ENCODE measurements around the gene GALNT12. TPM values are rescaled to one million over a fixed set of nuclear protein-coding genes. Genes with fewer than 3 reads are reported as not detected.

GALNT12 gene
- total RNA-seq, 2 experiments from 2014 or later: 10.2 to 12.7 TPM

GRCh38 chr9:98819231-98819630 is 11.8 kb downstream of the GALNT12 start:
- ATAC-seq: no peak
- Mint-ChIP-seq H3K27ac (no peak overlapping the region), H3K4me1 (no peaks in the 10 kb centered on the region), H3K36me3 (ENCODE audit: low read depth) (peaks cover 16% of the 10 kb centered on the region), H3K27me3 (no peaks in the 10 kb centered on the region), H3K9me3 (ENCODE audit: low read depth) (no peaks in the 10 kb centered on the region), H3K4me3 (no peak overlapping the region)
- DNase-seq: no peak
- intact Hi-C loops (cut with DNase I, micrococcal nuclease): no loop called here
- POLR2A ChIA-PET: no interaction called here
- CTCF ChIA-PET: interaction anchor here (0.7 kb wide), 1 partner anchor 256 kb away, joined by 3 read pairs; no protein-coding TSS in a partner anchor

GRCh38 chr9:98821831-98822230 is 14.4 kb downstream of the GALNT12 start:
- CTCF ChIA-PET: interaction anchor here (0.5 to 0.8 kb wide), 2 partner anchors 30 to 46 kb away, joined by 3 read pairs; no protein-coding TSS in a partner anchor
- Mint-ChIP-seq H3K4me1 (no peaks in the 10 kb centered on the region), H3K4me3 (no peak overlapping the region), H3K27ac (no peak overlapping the region), H3K9me3 (ENCODE audit: low read depth) (no peaks in the 10 kb centered on the region), H3K27me3 (no peaks in the 10 kb centered on the region), H3K36me3 (ENCODE audit: low read depth) (peaks cover 14% of the 10 kb centered on the region)
- POLR2A ChIA-PET: no interaction called here
- DNase-seq (no peak), ATAC-seq (no peak)
- intact Hi-C loops (cut with DNase I, micrococcal nuclease): no loop called here

GRCh38 chr9:98822661-98823060 is 15.2 kb downstream of the GALNT12 start:
- no peaks in the 10 kb centered on the region for H3K4me1 Mint-ChIP-seq
- ATAC-seq: no peak
- H3K9me3 Mint-ChIP-seq (ENCODE audit: low read depth): no peaks in the 10 kb centered on the region
- ChIA-PET CTCF (no interaction called here), POLR2A (no interaction called here)
- H3K4me3 Mint-ChIP-seq: no peak overlapping the region
- DNase-seq: no peak
- intact Hi-C loops (cut with DNase I, micrococcal nuclease): no loop called here
- H3K27me3 Mint-ChIP-seq: no peaks in the 10 kb centered on the region
- no peak overlapping the region for H3K27ac Mint-ChIP-seq
- peaks cover 14% of the 10 kb centered on the region for H3K36me3 Mint-ChIP-seq (ENCODE audit: low read depth)

GRCh38 chr9:98823666-98824334 is 16.3 kb downstream of the GALNT12 start:
- H3K27ac Mint-ChIP-seq: no peak overlapping the region
- ChIA-PET CTCF (interaction anchor here (0.8 kb wide), 1 partner anchor 15 kb away, joined by 3 read pairs; no protein-coding TSS in a partner anchor), POLR2A (no interaction called here)
- intact Hi-C loops (cut with DNase I, micrococcal nuclease): no loop called here
- ATAC-seq (peak; percentile 69), DNase-seq (no peak)
- H3K4me1 Mint-ChIP-seq: no peaks in the 10 kb centered on the region
- no peaks in the 10 kb centered on the region for H3K9me3 Mint-ChIP-seq (ENCODE audit: low read depth)
- no peak overlapping the region for H3K4me3 Mint-ChIP-seq
- H3K36me3 Mint-ChIP-seq (ENCODE audit: low read depth): peaks cover 12% of the 10 kb centered on the region
- no peaks in the 10 kb centered on the region for H3K27me3 Mint-ChIP-seq

- H3K4me3 Mint-ChIP-seq: no peak overlapping the region
- ATAC-seq: no peak
- H3K27ac Mint-ChIP-seq: no peak overlapping the region
- H3K4me1 Mint-ChIP-seq: no peaks in the 10 kb centered on the region
- no peaks in the 10 kb centered on the region for H3K9me3 Mint-ChIP-seq (ENCODE audit: low read depth)
- CTCF ChIA-PET: interaction anchor here (0.9 to 1.7 kb wide), 3 partner anchors 17 to 22 kb away, joined by 3 to 5 read pairs (median 4); no protein-coding TSS in a partner anchor
- no peak for DNase-seq
- H3K27me3 Mint-ChIP-seq: no peaks in the 10 kb centered on the region
- POLR2A ChIA-PET: no interaction called here
- intact Hi-C loops (cut with DNase I, micrococcal nuclease): no loop called here
- H3K36me3 Mint-ChIP-seq (ENCODE audit: low read depth): peaks cover 11% of the 10 kb centered on the region
Observed at GRCh38 chr9:98825414-98825813, 17.9 kb downstream of the GALNT12 start.

- H3K4me1 Mint-ChIP-seq: no peaks in the 10 kb centered on the region
- POLR2A ChIA-PET: no interaction called here
- no peak overlapping the region for H3K4me3 Mint-ChIP-seq
- H3K27ac Mint-ChIP-seq: no peak overlapping the region
- peaks cover 11% of the 10 kb centered on the region for H3K36me3 Mint-ChIP-seq (ENCODE audit: low read depth)
- DNase-seq (no peak), ATAC-seq (no peak)
- no peaks in the 10 kb centered on the region for H3K27me3 Mint-ChIP-seq
- CTCF ChIA-PET: no interaction called here
- no peaks in the 10 kb centered on the region for H3K9me3 Mint-ChIP-seq (ENCODE audit: low read depth)
- intact Hi-C loops (cut with DNase I, micrococcal nuclease): no loop called here
Observed at GRCh38 chr9:98826716-98827115, 19.2 kb downstream of the GALNT12 start.

GRCh38 chr9:98829766-98830165 is 22.3 kb downstream of the GALNT12 start:
- Mint-ChIP-seq H3K27me3 (no peaks in the 10 kb centered on the region), H3K27ac (no peak overlapping the region), H3K4me1 (no peaks in the 10 kb centered on the region), H3K4me3 (no peak overlapping the region), H3K9me3 (ENCODE audit: low read depth) (no peaks in the 10 kb centered on the region), H3K36me3 (ENCODE audit: low read depth) (peaks cover 10% of the 10 kb centered on the region)
- DNase-seq (no peak), ATAC-seq (no peak)
- POLR2A ChIA-PET: no interaction called here
- CTCF ChIA-PET: interaction anchor here (1.2 kb wide), 1 partner anchor 55 kb away, joined by 3 read pairs; no protein-coding TSS in a partner anchor
- intact Hi-C loops (cut with DNase I, micrococcal nuclease): no loop called here

GRCh38 chr9:98830554-98830953 is 23.1 kb downstream of the GALNT12 start:
- no peaks in the 10 kb centered on the region for H3K9me3 Mint-ChIP-seq (ENCODE audit: low read depth)
- ChIA-PET POLR2A (no interaction called here), CTCF (interaction anchor here (1.2 kb wide), 1 partner anchor 56 kb away, joined by 3 read pairs; no protein-coding TSS in a partner anchor)
- H3K4me3 Mint-ChIP-seq: no peak overlapping the region
- no peaks in the 10 kb centered on the region for H3K4me1 Mint-ChIP-seq
- no peaks in the 10 kb centered on the region for H3K27me3 Mint-ChIP-seq
- H3K36me3 Mint-ChIP-seq (ENCODE audit: low read depth): peaks cover 10% of the 10 kb centered on the region
- no peak overlapping the region for H3K27ac Mint-ChIP-seq
- DNase-seq: no peak
- intact Hi-C loops (cut with DNase I, micrococcal nuclease): no loop called here
- no peak for ATAC-seq

- H3K27me3 Mint-ChIP-seq: no peaks in the 10 kb centered on the region
- H3K36me3 Mint-ChIP-seq (ENCODE audit: low read depth): peaks cover 10% of the 10 kb centered on the region
- H3K4me1 Mint-ChIP-seq: no peaks in the 10 kb centered on the region
- H3K4me3 Mint-ChIP-seq: no peak overlapping the region
- ATAC-seq: no peak
- CTCF ChIA-PET: interaction anchor here (0.9 kb wide), 1 partner anchor 16 kb away, joined by 3 read pairs; no protein-coding TSS in a partner anchor
- no peak overlapping the region for H3K27ac Mint-ChIP-seq
- no peaks in the 10 kb centered on the region for H3K9me3 Mint-ChIP-seq (ENCODE audit: low read depth)
- POLR2A ChIA-PET: no interaction called here
- intact Hi-C loops (cut with DNase I, micrococcal nuclease): no loop called here
- no peak for DNase-seq
Observed at GRCh38 chr9:98831696-98832095, 24.2 kb downstream of the GALNT12 start.

- intact Hi-C loops (cut with DNase I, micrococcal nuclease): no loop called here
- H3K27me3 Mint-ChIP-seq: no peaks in the 10 kb centered on the region
- no peak for ATAC-seq
- ChIA-PET POLR2A (no interaction called here), CTCF (interaction anchor here (0.6 to 0.9 kb wide), 2 partner anchors 15 to 41 kb away, joined by 3 to 4 read pairs; no protein-coding TSS in a partner anchor)
- H3K4me1 Mint-ChIP-seq: no peaks in the 10 kb centered on the region
- peaks cover 12% of the 10 kb centered on the region for H3K36me3 Mint-ChIP-seq (ENCODE audit: low read depth)
- H3K27ac Mint-ChIP-seq: no peak overlapping the region
- H3K4me3 Mint-ChIP-seq: no peak overlapping the region
- no peak for DNase-seq
- no peaks in the 10 kb centered on the region for H3K9me3 Mint-ChIP-seq (ENCODE audit: low read depth)
Observed at GRCh38 chr9:98832768-98833089, 25.3 kb downstream of the GALNT12 start.

- H3K27ac Mint-ChIP-seq: no peak overlapping the region
- DNase-seq: no peak
- H3K27me3 Mint-ChIP-seq: no peaks in the 10 kb centered on the region
- H3K9me3 Mint-ChIP-seq (ENCODE audit: low read depth): no peaks in the 10 kb centered on the region
- ATAC-seq: no peak
- ChIA-PET POLR2A (no interaction called here), CTCF (interaction anchor here (0.6 kb wide), 1 partner anchor 42 kb away, joined by 4 read pairs; no protein-coding TSS in a partner anchor)
- H3K36me3 Mint-ChIP-seq (ENCODE audit: low read depth): peaks cover 11% of the 10 kb centered on the region
- no peaks in the 10 kb centered on the region for H3K4me1 Mint-ChIP-seq
- no peak overlapping the region for H3K4me3 Mint-ChIP-seq
- intact Hi-C loops (cut with DNase I, micrococcal nuclease): no loop called here
Observed at GRCh38 chr9:98833090-98833956, 25.9 kb downstream of the GALNT12 start.

GRCh38 chr9:98834386-98834785 is 26.9 kb downstream of the GALNT12 start:
- no peak for DNase-seq
- no peaks in the 10 kb centered on the region for H3K27me3 Mint-ChIP-seq
- no peak for ATAC-seq
- no peak overlapping the region for H3K4me3 Mint-ChIP-seq
- intact Hi-C loops (cut with DNase I, micrococcal nuclease): no loop called here
- POLR2A ChIA-PET: no interaction called here
- no peaks in the 10 kb centered on the region for H3K9me3 Mint-ChIP-seq (ENCODE audit: low read depth)
- H3K27ac Mint-ChIP-seq: no peak overlapping the region
- H3K36me3 Mint-ChIP-seq (ENCODE audit: low read depth): peaks cover 11% of the 10 kb centered on the region
- CTCF ChIA-PET: no interaction called here
- no peaks in the 10 kb centered on the region for H3K4me1 Mint-ChIP-seq
